ENCODE measurements around the gene MAFG.

Gene MAFG

DNA sequence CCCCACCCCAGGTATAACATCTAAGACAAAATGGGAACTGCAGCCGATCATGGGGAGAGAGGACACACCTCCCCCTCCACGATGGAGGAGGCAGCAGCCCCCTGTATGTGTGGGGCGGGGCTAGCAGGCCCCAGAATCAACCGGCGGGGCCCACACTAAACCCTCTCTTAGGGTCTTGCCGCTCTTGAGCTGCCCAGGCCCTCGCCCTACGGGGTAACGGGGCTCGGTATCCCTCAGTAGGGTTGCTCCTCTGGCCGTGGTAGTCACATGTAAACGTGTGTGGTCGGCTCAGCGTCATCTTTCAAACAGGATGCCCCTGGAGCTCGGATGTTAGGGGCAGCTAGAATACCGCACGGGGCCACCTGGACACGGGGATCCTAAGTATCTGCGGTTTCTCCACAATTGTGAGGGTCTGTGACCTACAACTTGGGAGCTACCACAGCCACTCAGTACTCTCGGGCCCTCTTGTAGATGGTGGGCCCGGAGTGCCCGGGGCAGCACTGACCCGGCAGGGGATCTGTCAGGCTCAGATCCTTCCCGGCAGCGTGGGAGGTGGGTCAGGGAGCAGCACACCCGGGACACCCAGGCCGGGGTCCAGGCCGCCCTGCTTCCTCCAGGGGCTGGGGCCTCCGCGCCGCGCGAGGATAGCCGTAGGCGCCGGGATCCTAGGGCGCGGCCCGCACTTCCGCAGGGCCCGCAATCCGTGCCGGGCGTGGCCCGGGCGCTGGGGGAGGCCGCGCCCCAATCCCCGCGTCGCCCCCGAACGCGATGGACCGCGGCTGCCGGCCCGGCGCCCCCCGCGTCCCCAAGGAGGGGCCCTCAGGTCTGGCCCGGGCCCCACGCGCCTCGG, 57.2 kb downstream of the MAFG start:
- no CpG with 5 or more reads among the region's 65 CpGs for WGBS (ENCODE audit: extremely low coverage, insufficient coverage, insufficient read length)

GRCh38 chr17:81869221-81870130, 58.1 kb downstream of the MAFG start:
- Histone ChIP-seq H3K23ac (ENCODE audit: low read length) (no peak overlapping the region), H2AK5ac (ENCODE audit: low read length) (no peak overlapping the region), H2AFZ (ENCODE audit: insufficient read depth, low read length, poor library complexity) (no peak overlapping the region), H3K36me3 (ENCODE audit: control insufficient read depth in 1 of 2, insufficient read depth in 2 of 2, low read length in 2 of 2) (peaks cover 39 to 40% of the 10 kb centered on the region in 2 experiments), H3K9me3 (ENCODE audit: insufficient read depth, low read depth, low read length) (peaks cover 3% of the 10 kb centered on the region), H3K4ac (ENCODE audit: low read depth, low read length) (peak overlapping the region; percentile 10), H3K18ac (ENCODE audit: low read length) (peak overlapping the region; percentile 53), H3K79me1 (ENCODE audit: low read length) (peaks cover 35% of the 10 kb centered on the region), H3K27me3 (ENCODE audit: insufficient read depth, low read length) (no peaks in the 10 kb centered on the region), H3K14ac (ENCODE audit: low read length) (peak overlapping the region; percentile 5), H2BK5ac (ENCODE audit: low read depth, low read length, poor library complexity) (peak overlapping the region; percentile 88), H3K4me2 (ENCODE audit: low read length) (peak overlapping the region; percentile 92), H3K27ac (ENCODE audit: low read depth, low read length) (peak overlapping the region; percentile 82), H3K4me1 (ENCODE audit: control insufficient read depth in 1 of 2, insufficient read depth in 2 of 2, low read length in 2 of 2) (peaks cover 31 to 40% of the 10 kb centered on the region in 2 experiments), H3K79me2 (ENCODE audit: control insufficient read depth, insufficient read depth, low read length, poor library complexity) (peaks cover 23% of the 10 kb centered on the region), H3K9ac (ENCODE audit: low read length) (peak overlapping the region; percentile 99), H4K12ac (ENCODE audit: low read depth, low read length) (peak overlapping the region; percentile 5), H4K91ac (ENCODE audit: low read depth, low read length) (no peak overlapping the region), H2BK120ac (ENCODE audit: insufficient read depth, low read length, poor library complexity) (no peak overlapping the region), H3K4me3 (ENCODE audit: low read depth, low read length) (peak overlapping the region; percentile 91), H4K8ac (ENCODE audit: low read depth, low read length) (peak overlapping the region; percentile 25), H2BK12ac (ENCODE audit: low read length) (no peak overlapping the region)
- DNase-seq, result peak in 1 of 2 donors; percentile 53
- no CpG with 5 or more reads among the region's 52 CpGs for WGBS (ENCODE audit: extremely low coverage, insufficient coverage, insufficient read length)

More for the DNA sequence above, 57.2 kb downstream of the MAFG start:
- Histone ChIP-seq H2AK5ac (ENCODE audit: low read length) (peak overlapping the region; percentile 86), H2BK12ac (ENCODE audit: low read length) (no peak overlapping the region), H2BK120ac (ENCODE audit: insufficient read depth, low read length, poor library complexity) (peak overlapping the region; percentile 71), H3K14ac (ENCODE audit: low read length) (peak overlapping the region; percentile 95), H3K23ac (ENCODE audit: low read length) (no peak overlapping the region), H3K27me3 (ENCODE audit: insufficient read depth, low read length) (no peaks in the 10 kb centered on the region), H4K12ac (ENCODE audit: low read depth, low read length) (peak overlapping the region; percentile 63), H3K4me2 (ENCODE audit: low read length) (peak overlapping the region; percentile 92), H3K4me1 (ENCODE audit: control insufficient read depth in 1 of 2, insufficient read depth in 2 of 2, low read length in 2 of 2) (peaks cover 31 to 40% of the 10 kb centered on the region in 2 experiments), H4K8ac (ENCODE audit: low read depth, low read length) (peak overlapping the region; percentile 78), H3K18ac (ENCODE audit: low read length) (peak overlapping the region; percentile 53), H3K4ac (ENCODE audit: low read depth, low read length) (peak overlapping the region; percentile 98), H3K4me3 (ENCODE audit: low read depth, low read length) (peak overlapping the region; percentile 91), H3K27ac (ENCODE audit: low read depth, low read length) (peak overlapping the region; percentile 82), H2BK5ac (ENCODE audit: low read depth, low read length, poor library complexity) (peak overlapping the region; percentile 88), H4K91ac (ENCODE audit: low read depth, low read length) (peak overlapping the region; percentile 97), H3K79me1 (ENCODE audit: low read length) (peaks cover 35% of the 10 kb centered on the region), H3K79me2 (ENCODE audit: control insufficient read depth, insufficient read depth, low read length, poor library complexity) (peaks cover 23% of the 10 kb centered on the region), H2AFZ (ENCODE audit: insufficient read depth, low read length, poor library complexity) (peak overlapping the region; percentile 47), H3K36me3 (ENCODE audit: control insufficient read depth in 1 of 2, insufficient read depth in 2 of 2, low read length in 2 of 2) (peaks cover 36 to 39% of the 10 kb centered on the region in 2 experiments), H3K9me3 (ENCODE audit: insufficient read depth, low read depth, low read length) (peaks cover 3% of the 10 kb centered on the region), H3K9ac (ENCODE audit: low read length) (peak overlapping the region; percentile 99)
- DNase-seq, result peak in 1 of 2 donors; percentile 45

GRCh38 chr17:81868674-81869220, 58.8 kb downstream of the MAFG start:
- peaks cover 31 to 40% of the 10 kb centered on the region in 2 experiments for H3K4me1 ChIP-seq (ENCODE audit: control insufficient read depth in 1 of 2, insufficient read depth in 2 of 2, low read length in 2 of 2)
- H2BK120ac ChIP-seq (ENCODE audit: insufficient read depth, low read length, poor library complexity), result peak overlapping the region; percentile 23
- no peak overlapping the region for H3K9ac ChIP-seq (ENCODE audit: low read length)
- H3K79me2 ChIP-seq (ENCODE audit: control insufficient read depth, insufficient read depth, low read length, poor library complexity), result peaks cover 23% of the 10 kb centered on the region
- peaks cover 35% of the 10 kb centered on the region for H3K79me1 ChIP-seq (ENCODE audit: low read length)
- no peak overlapping the region for H3K4me3 ChIP-seq (ENCODE audit: low read depth, low read length)
- peak overlapping the region; percentile 35 for H2BK5ac ChIP-seq (ENCODE audit: low read depth, low read length, poor library complexity)
- peak; percentile 58 to 72 for DNase-seq
- peak overlapping the region; percentile 25 for H4K8ac ChIP-seq (ENCODE audit: low read depth, low read length)
- peak overlapping the region; percentile 5 for H4K12ac ChIP-seq (ENCODE audit: low read depth, low read length)
- H3K9me3 ChIP-seq (ENCODE audit: insufficient read depth, low read depth, low read length), result peaks cover 3% of the 10 kb centered on the region
- no peak overlapping the region for H4K91ac ChIP-seq (ENCODE audit: low read depth, low read length)
- no peak overlapping the region for H2AFZ ChIP-seq (ENCODE audit: insufficient read depth, low read length, poor library complexity)
- H3K27me3 ChIP-seq (ENCODE audit: insufficient read depth, low read length), result no peaks in the 10 kb centered on the region
- peak overlapping the region; percentile 5 for H3K14ac ChIP-seq (ENCODE audit: low read length)
- H3K23ac ChIP-seq (ENCODE audit: low read length), result no peak overlapping the region
- peak overlapping the region; percentile 3 for H3K4ac ChIP-seq (ENCODE audit: low read depth, low read length)
- H3K4me2 ChIP-seq (ENCODE audit: low read length), result peak overlapping the region; percentile 92
- H2AK5ac ChIP-seq (ENCODE audit: low read length), result peak overlapping the region; percentile 8
- H3K36me3 ChIP-seq (ENCODE audit: control insufficient read depth in 1 of 2, insufficient read depth in 2 of 2, low read length in 2 of 2), result peaks cover 45 to 46% of the 10 kb centered on the region in 2 experiments
- no peak overlapping the region for H2BK12ac ChIP-seq (ENCODE audit: low read length)
- H3K27ac ChIP-seq (ENCODE audit: low read depth, low read length), result peak overlapping the region; percentile 82
- H3K18ac ChIP-seq (ENCODE audit: low read length), result peak overlapping the region; percentile 31
- WGBS (ENCODE audit: extremely low coverage, insufficient coverage, insufficient read length), result no CpG with 5 or more reads among the region's 30 CpGs
